ENCODE results near the gene DNHD1.

DNA sequence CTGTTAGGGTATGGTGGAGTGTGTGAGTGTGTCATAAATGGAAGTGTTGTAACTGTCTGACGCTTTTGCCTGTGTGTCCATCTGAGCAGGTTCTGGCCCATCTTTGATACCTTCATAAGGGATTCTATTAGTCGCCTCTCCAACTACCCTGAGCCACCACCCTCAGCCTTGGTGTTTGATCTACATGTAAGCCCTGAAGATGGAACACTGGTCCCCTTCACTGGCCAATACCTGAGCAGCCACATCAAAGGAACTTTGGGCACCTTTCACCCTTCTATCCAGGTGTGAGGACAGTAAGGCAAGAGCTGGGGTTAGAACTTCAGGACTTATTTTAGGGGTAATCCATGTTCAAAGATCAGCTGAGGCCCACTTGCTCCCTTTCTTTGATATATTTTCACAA is 51.0 kb downstream of the DNHD1 start:
- TF ChIP-seq, protein P1, sequence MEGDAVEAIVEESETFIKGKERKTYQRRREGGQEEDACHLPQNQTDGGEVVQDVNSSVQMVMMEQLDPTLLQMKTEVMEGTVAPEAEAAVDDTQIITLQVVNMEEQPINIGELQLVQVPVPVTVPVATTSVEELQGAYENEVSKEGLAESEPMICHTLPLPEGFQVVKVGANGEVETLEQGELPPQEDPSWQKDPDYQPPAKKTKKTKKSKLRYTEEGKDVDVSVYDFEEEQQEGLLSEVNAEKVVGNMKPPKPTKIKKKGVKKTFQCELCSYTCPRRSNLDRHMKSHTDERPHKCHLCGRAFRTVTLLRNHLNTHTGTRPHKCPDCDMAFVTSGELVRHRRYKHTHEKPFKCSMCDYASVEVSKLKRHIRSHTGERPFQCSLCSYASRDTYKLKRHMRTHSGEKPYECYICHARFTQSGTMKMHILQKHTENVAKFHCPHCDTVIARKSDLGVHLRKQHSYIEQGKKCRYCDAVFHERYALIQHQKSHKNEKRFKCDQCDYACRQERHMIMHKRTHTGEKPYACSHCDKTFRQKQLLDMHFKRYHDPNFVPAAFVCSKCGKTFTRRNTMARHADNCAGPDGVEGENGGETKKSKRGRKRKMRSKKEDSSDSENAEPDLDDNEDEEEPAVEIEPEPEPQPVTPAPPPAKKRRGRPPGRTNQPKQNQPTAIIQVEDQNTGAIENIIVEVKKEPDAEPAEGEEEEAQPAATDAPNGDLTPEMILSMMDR (IDR thresholded peaks at IDR 0.05): no peak
- TF ChIP-seq FOXP1 (CRISPR knock-in tag; IDR thresholded peaks at IDR 0.05; ENCODE audit: borderline replicate concordance): no peak
- TF ChIP-seq ZNF423 (CRISPR knock-in tag; IDR thresholded peaks at IDR 0.05): no peak
- TF ChIP-seq, protein P2, sequence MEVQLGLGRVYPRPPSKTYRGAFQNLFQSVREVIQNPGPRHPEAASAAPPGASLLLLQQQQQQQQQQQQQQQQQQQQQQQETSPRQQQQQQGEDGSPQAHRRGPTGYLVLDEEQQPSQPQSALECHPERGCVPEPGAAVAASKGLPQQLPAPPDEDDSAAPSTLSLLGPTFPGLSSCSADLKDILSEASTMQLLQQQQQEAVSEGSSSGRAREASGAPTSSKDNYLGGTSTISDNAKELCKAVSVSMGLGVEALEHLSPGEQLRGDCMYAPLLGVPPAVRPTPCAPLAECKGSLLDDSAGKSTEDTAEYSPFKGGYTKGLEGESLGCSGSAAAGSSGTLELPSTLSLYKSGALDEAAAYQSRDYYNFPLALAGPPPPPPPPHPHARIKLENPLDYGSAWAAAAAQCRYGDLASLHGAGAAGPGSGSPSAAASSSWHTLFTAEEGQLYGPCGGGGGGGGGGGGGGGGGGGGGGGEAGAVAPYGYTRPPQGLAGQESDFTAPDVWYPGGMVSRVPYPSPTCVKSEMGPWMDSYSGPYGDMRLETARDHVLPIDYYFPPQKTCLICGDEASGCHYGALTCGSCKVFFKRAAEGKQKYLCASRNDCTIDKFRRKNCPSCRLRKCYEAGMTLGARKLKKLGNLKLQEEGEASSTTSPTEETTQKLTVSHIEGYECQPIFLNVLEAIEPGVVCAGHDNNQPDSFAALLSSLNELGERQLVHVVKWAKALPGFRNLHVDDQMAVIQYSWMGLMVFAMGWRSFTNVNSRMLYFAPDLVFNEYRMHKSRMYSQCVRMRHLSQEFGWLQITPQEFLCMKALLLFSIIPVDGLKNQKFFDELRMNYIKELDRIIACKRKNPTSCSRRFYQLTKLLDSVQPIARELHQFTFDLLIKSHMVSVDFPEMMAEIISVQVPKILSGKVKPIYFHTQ (CRISPR knock-in tag; IDR thresholded peaks at IDR 0.05): no peak
- TF ChIP-seq ELF4 (CRISPR knock-in tag; IDR thresholded peaks at IDR 0.05; ENCODE audit: low read depth): no peak
- TF ChIP-seq, protein P3, sequence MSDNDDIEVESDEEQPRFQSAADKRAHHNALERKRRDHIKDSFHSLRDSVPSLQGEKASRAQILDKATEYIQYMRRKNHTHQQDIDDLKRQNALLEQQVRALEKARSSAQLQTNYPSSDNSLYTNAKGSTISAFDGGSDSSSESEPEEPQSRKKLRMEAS (CRISPR knock-in tag; IDR thresholded peaks at IDR 0.05): no peak
